ENCODE measurements around the gene DEAF1. TPM values are rescaled to one million over a fixed set of nuclear protein-coding genes. Genes with fewer than 3 reads are reported as not detected.

DEAF1 gene
- total RNA-seq, 1 donor from 2014 or later = 48.9 TPM

- Histone ChIP-seq H3K27ac (ENCODE audit: low read depth, low read length) (no peak overlapping the region), H3K9me3 (ENCODE audit: insufficient read depth, low read depth, low read length) (no peaks in the 10 kb centered on the region), H3K79me2 (ENCODE audit: insufficient read depth, low read length) (no peaks in the 10 kb centered on the region), H3K4me3 (ENCODE audit: insufficient read depth, low read depth, low read length) (no peak overlapping the region), H3K27me3 (ENCODE audit: insufficient read depth, low read length) (peaks cover 5% of the 10 kb centered on the region), H3K4me2 (ENCODE audit: low read length) (peak overlapping the region; percentile 46), H3K4me1 (ENCODE audit: insufficient read depth, low read length) (no peaks in the 10 kb centered on the region), H3K9ac (ENCODE audit: low read length) (no peak overlapping the region), H4K20me1 (ENCODE audit: insufficient read depth, low read length) (peaks cover 57% of the 10 kb centered on the region), H2AFZ (ENCODE audit: low read depth, low read length) (peak overlapping the region; percentile 41), H3K36me3 (ENCODE audit: insufficient read depth, low read length) (no peaks in the 10 kb centered on the region)
- DNase-seq (ENCODE audit: low read depth) (no peak), FAIRE-seq (no peak)
- peaks cover 4% of the 10 kb centered on the region for H3K27me3 Mint-ChIP-seq (ENCODE audit: low read depth, unreplicated experiment)
- no peaks in the 10 kb centered on the region for H3K4me1 Mint-ChIP-seq (ENCODE audit: low read depth, unreplicated experiment)
- H3K4me3 Mint-ChIP-seq (ENCODE audit: unreplicated experiment) = no peak overlapping the region
- H3K27ac Mint-ChIP-seq (ENCODE audit: unreplicated experiment) = no peak overlapping the region
- TF ChIP-seq, protein P1, sequence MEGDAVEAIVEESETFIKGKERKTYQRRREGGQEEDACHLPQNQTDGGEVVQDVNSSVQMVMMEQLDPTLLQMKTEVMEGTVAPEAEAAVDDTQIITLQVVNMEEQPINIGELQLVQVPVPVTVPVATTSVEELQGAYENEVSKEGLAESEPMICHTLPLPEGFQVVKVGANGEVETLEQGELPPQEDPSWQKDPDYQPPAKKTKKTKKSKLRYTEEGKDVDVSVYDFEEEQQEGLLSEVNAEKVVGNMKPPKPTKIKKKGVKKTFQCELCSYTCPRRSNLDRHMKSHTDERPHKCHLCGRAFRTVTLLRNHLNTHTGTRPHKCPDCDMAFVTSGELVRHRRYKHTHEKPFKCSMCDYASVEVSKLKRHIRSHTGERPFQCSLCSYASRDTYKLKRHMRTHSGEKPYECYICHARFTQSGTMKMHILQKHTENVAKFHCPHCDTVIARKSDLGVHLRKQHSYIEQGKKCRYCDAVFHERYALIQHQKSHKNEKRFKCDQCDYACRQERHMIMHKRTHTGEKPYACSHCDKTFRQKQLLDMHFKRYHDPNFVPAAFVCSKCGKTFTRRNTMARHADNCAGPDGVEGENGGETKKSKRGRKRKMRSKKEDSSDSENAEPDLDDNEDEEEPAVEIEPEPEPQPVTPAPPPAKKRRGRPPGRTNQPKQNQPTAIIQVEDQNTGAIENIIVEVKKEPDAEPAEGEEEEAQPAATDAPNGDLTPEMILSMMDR (IDR thresholded peaks at IDR 0.05; ENCODE audit: insufficient read depth, low read depth, low read length) = no peak
- no peak for TF ChIP-seq EZH2 (IDR thresholded peaks at IDR 0.05; ENCODE audit: insufficient read depth, low read length)
- no peaks in the 10 kb centered on the region for H3K9me3 Mint-ChIP-seq (ENCODE audit: unreplicated experiment)
- peaks cover 15% of the 10 kb centered on the region for H3K36me3 Mint-ChIP-seq (ENCODE audit: low read depth, unreplicated experiment)
Measured at GRCh38 chr11:720017-720641, 25.1 kb upstream of the DEAF1 start.

GRCh38 chr11:719214-720016, 24.4 kb upstream of the DEAF1 start:
- FAIRE-seq (no peak), DNase-seq (ENCODE audit: low read depth) (no peak)
- Histone ChIP-seq H3K4me1 (ENCODE audit: insufficient read depth, low read length) (no peaks in the 10 kb centered on the region), H3K27me3 (ENCODE audit: insufficient read depth, low read length) (peaks cover 5% of the 10 kb centered on the region), H3K36me3 (ENCODE audit: insufficient read depth, low read length) (no peaks in the 10 kb centered on the region), H2AFZ (ENCODE audit: low read depth, low read length) (no peak overlapping the region), H4K20me1 (ENCODE audit: insufficient read depth, low read length) (peaks cover 50% of the 10 kb centered on the region), H3K27ac (ENCODE audit: low read depth, low read length) (no peak overlapping the region), H3K9ac (ENCODE audit: low read length) (no peak overlapping the region), H3K4me2 (ENCODE audit: low read length) (no peak overlapping the region), H3K9me3 (ENCODE audit: insufficient read depth, low read depth, low read length) (no peaks in the 10 kb centered on the region), H3K4me3 (ENCODE audit: insufficient read depth, low read depth, low read length) (no peak overlapping the region), H3K79me2 (ENCODE audit: insufficient read depth, low read length) (no peaks in the 10 kb centered on the region)
- Mint-ChIP-seq H3K4me1 (ENCODE audit: low read depth, unreplicated experiment) (no peaks in the 10 kb centered on the region), H3K27me3 (ENCODE audit: low read depth, unreplicated experiment) (peaks cover 4% of the 10 kb centered on the region), H3K4me3 (ENCODE audit: unreplicated experiment) (no peak overlapping the region), H3K27ac (ENCODE audit: unreplicated experiment) (no peak overlapping the region), H3K36me3 (ENCODE audit: low read depth, unreplicated experiment) (peaks cover 17% of the 10 kb centered on the region), H3K9me3 (ENCODE audit: unreplicated experiment) (no peaks in the 10 kb centered on the region)
- TF ChIP-seq, protein P1 (IDR thresholded peaks at IDR 0.05; ENCODE audit: insufficient read depth, low read depth, low read length) = no peak
- TF ChIP-seq EZH2 (IDR thresholded peaks at IDR 0.05; ENCODE audit: insufficient read depth, low read length) = no peak

DNA sequence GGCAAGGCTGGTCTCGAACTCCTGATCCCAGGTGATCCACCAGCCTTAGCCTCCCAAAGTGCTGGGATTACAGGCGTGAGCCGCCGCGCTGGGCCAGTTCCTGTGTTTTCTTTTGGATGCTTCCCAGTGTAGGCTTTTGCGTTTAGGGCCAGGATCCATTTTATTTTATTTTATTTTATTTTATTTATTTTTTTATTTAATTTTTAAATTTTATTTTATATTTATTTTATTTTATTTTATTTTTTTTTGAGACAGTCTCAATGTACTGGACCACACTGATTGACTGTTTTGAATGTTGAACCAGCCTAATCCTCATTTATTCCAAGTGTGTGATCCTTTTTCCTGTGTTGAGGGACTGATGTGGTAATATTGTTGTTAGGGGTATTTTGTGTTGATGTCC, 19.4 kb upstream of the DEAF1 start:
- Histone ChIP-seq H3K9me3 (ENCODE audit: insufficient read depth, low read depth, low read length) (no peaks in the 10 kb centered on the region), H4K20me1 (ENCODE audit: insufficient read depth, low read length) (peaks cover 14% of the 10 kb centered on the region), H3K36me3 (ENCODE audit: insufficient read depth, low read length) (no peaks in the 10 kb centered on the region), H3K27ac (ENCODE audit: low read depth, low read length) (no peak overlapping the region), H3K4me2 (ENCODE audit: low read length) (no peak overlapping the region), H3K9ac (ENCODE audit: low read length) (no peak overlapping the region), H2AFZ (ENCODE audit: low read depth, low read length) (no peak overlapping the region), H3K79me2 (ENCODE audit: insufficient read depth, low read length) (no peaks in the 10 kb centered on the region), H3K4me3 (ENCODE audit: insufficient read depth, low read depth, low read length) (no peak overlapping the region), H3K27me3 (ENCODE audit: insufficient read depth, low read length) (no peaks in the 10 kb centered on the region), H3K4me1 (ENCODE audit: insufficient read depth, low read length) (peaks cover 3% of the 10 kb centered on the region)
- H3K9me3 Mint-ChIP-seq (ENCODE audit: unreplicated experiment) = peaks cover 1% of the 10 kb centered on the region
- no peak for FAIRE-seq
- H3K27ac Mint-ChIP-seq (ENCODE audit: unreplicated experiment) = no peak overlapping the region
- DNase-seq (ENCODE audit: low read depth) = no peak
- H3K27me3 Mint-ChIP-seq (ENCODE audit: low read depth, unreplicated experiment) = peaks cover 3% of the 10 kb centered on the region
- peaks cover 14% of the 10 kb centered on the region for H3K36me3 Mint-ChIP-seq (ENCODE audit: low read depth, unreplicated experiment)
- H3K4me1 Mint-ChIP-seq (ENCODE audit: low read depth, unreplicated experiment) = no peaks in the 10 kb centered on the region
- TF ChIP-seq, protein P1 (IDR thresholded peaks at IDR 0.05; ENCODE audit: insufficient read depth, low read depth, low read length) = no peak
- no peak for TF ChIP-seq EZH2 (IDR thresholded peaks at IDR 0.05; ENCODE audit: insufficient read depth, low read length)
- no peak overlapping the region for H3K4me3 Mint-ChIP-seq (ENCODE audit: unreplicated experiment)

Data from astrocyte (in vitro differentiated cells and primary cell).